H1 (cell line): ENCODE data around the gene DPP4. TPM values are rescaled to one million over a fixed set of nuclear protein-coding genes. Genes with fewer than 3 reads are reported as not detected.

ENCODE experiments used
- CTCF ChIA-PET: fragments of 300-600 bp; sonication (Branson Sonifier 250); formaldehyde crosslinking; loops from one replicate; lab custom pipeline; 2021; ENCODE audit not compliant: partially characterized antibody; lab: Charles Lee
- POLR2A ChIA-PET: fragments of 300-600 bp; sonication (Branson Sonifier 250); formaldehyde crosslinking; loops from one replicate; lab custom pipeline; 2021; ENCODE audit warnings: inconsistent platforms; ENCODE audit not compliant: partially characterized antibody; lab: Charles Lee
- DNase-seq, 2 experiments: peaks; one replicate each; pipeline versions ENCODE4 v3.0.0 to v3.0.0-alpha.2; 2010 to 2022; ENCODE audit warnings: low spot score in 2 of 2, low read depth in 1 of 2, mixed read lengths in 1 of 2
- FAIRE-seq: peaks from 2 replicates; lab custom pipeline; 2011; peaks lifted over from hg19 to GRCh38; lab: Jason Lieb, UNC
- H2AFZ ChIP-seq: 2 replicates; pipeline ENCODE4 v1.8.1; 2012; ENCODE audit warnings: low read length, inconsistent platforms
- H2AK5ac ChIP-seq: 2 replicates; pipeline ENCODE4 v1.6.1; 2013; ENCODE audit warnings: low read depth, low read length
- H2BK120ac ChIP-seq: replicated peaks from 2 replicates; pipeline ENCODE3; 2013; ENCODE audit warnings: low read depth, low read length, inconsistent platforms
- H2BK12ac ChIP-seq: 2 replicates; pipeline ENCODE4 v1.6.1; 2013; ENCODE audit warnings: low read depth, low read length
- H2BK15ac ChIP-seq: 2 replicates; pipeline ENCODE4 v1.6.1; 2013; ENCODE audit warnings: low read length
- H2BK20ac ChIP-seq: 2 replicates; pipeline ENCODE4 v1.6.1; 2013; ENCODE audit warnings: low read length
- H2BK5ac ChIP-seq: 2 replicates; pipeline ENCODE4 v1.6.1; 2013; ENCODE audit warnings: low read depth, low read length
- H3K14ac ChIP-seq: 2 replicates; pipeline ENCODE4 v1.6.1; 2013; ENCODE audit warnings: inconsistent platforms; ENCODE audit not compliant: insufficient read length
- H3K18ac ChIP-seq: 2 replicates; pipeline ENCODE4 v1.6.1; 2013; ENCODE audit warnings: low read length; ENCODE audit errors: extremely low read depth
- H3K23ac ChIP-seq: 2 replicates; pipeline ENCODE4 v1.6.1; 2013; ENCODE audit warnings: inconsistent platforms; ENCODE audit not compliant: insufficient read length
- H3K23me2 ChIP-seq: 2 replicates; pipeline ENCODE4 v1.6.1; 2013; ENCODE audit warnings: low read depth, low read length
- H3K27ac ChIP-seq: 2 replicates; pipeline ENCODE4 v1.6.1; 2011; ENCODE audit warnings: low read depth, low read length, inconsistent platforms
- H3K27me3 ChIP-seq, 4 experiments: replicated peaks in 1 of 4; 1 replicate in 1 of 4; 2 replicates in 3 of 4; pipeline versions ENCODE4 v1.6.1 to v1.8.1; 2011 to 2013; ENCODE audit warnings: low read length in 3 of 4, mild to moderate bottlenecking in 3 of 4, inconsistent platforms in 2 of 4, mixed read lengths in 2 of 4, moderate library complexity in 1 of 4; ENCODE audit not compliant: control insufficient read depth in 3 of 4, insufficient read depth in 3 of 4; ENCODE audit errors: extremely low read depth in 1 of 4
- H3K36me3 ChIP-seq, 4 experiments: 2 replicates each; pipeline versions ENCODE4 v1.6.1 to v1.8.1; 2011 to 2013; ENCODE audit warnings: mild to moderate bottlenecking in 4 of 4, low read length in 3 of 4, moderate library complexity in 2 of 4, control low read depth in 1 of 4, inconsistent platforms in 1 of 4; ENCODE audit not compliant: insufficient read depth in 4 of 4, control insufficient read depth in 2 of 4
- H3K4ac ChIP-seq: replicated peaks from 2 replicates; pipeline ENCODE3; 2013; ENCODE audit warnings: low read length, low read depth, mixed read lengths, inconsistent platforms; ENCODE audit not compliant: insufficient read length
- H3K4me1 ChIP-seq, 4 experiments: replicated peaks in 1 of 4; 1 replicate in 1 of 4; 2 replicates in 3 of 4; pipeline versions ENCODE4 v1.6.1 to v1.8.1; 2011 to 2013; ENCODE audit warnings: low read length in 3 of 4, inconsistent platforms in 2 of 4, mixed read lengths in 1 of 4; ENCODE audit not compliant: insufficient read depth in 4 of 4, control insufficient read depth in 3 of 4
- H3K4me2 ChIP-seq, 2 experiments: 2 replicates each; pipeline versions ENCODE4 v1.6.1 to v1.8.1; 2011 to 2013; ENCODE audit warnings: low read depth in 2 of 2, low read length in 2 of 2, control low read depth in 1 of 2, inconsistent platforms in 1 of 2, mild to moderate bottlenecking in 1 of 2; ENCODE audit not compliant: insufficient read depth in 1 of 2
- H3K4me3 ChIP-seq, 4 experiments: fragments of 200-600, 300-600 bp in 1 of 4; sonication (generic), shearing (Covaris generic), sonication (Bioruptor Twin) in 1 of 4; 2 replicates each; pipeline versions ENCODE4 v1.5.1 to v1.8.1; 2011 to 2016; ENCODE audit warnings: low read length in 4 of 4, low read depth in 3 of 4, control low read depth in 2 of 4, inconsistent platforms in 2 of 4, mild to moderate bottlenecking in 2 of 4, mixed read lengths in 1 of 4, moderate library complexity in 1 of 4; ENCODE audit not compliant: insufficient read depth in 2 of 4; ENCODE audit errors: extremely low read depth in 1 of 4
- H3K56ac ChIP-seq: replicated peaks from 2 replicates; pipeline ENCODE3; 2013; ENCODE audit warnings: low read depth, mild to moderate bottlenecking, mixed read lengths, low read length, inconsistent platforms; ENCODE audit not compliant: insufficient read length
- H3K79me1 ChIP-seq: 2 replicates; pipeline ENCODE4 v1.6.1; 2013; ENCODE audit warnings: low read depth, low read length, control low read depth
- H3K79me2 ChIP-seq, 2 experiments: 2 replicates each; pipeline versions ENCODE4 v1.6.1 to v1.8.1; 2012 to 2013; ENCODE audit warnings: low read length in 2 of 2, mild to moderate bottlenecking in 2 of 2, inconsistent platforms in 1 of 2; ENCODE audit not compliant: insufficient read depth in 2 of 2, control insufficient read depth in 1 of 2
- H3K9ac ChIP-seq, 4 experiments: replicated peaks in 1 of 4; 1 replicate in 1 of 4; 2 replicates in 3 of 4; pipeline versions ENCODE4 v1.6.1 to v1.8.1; 2011 to 2013; ENCODE audit warnings: low read depth in 3 of 4, low read length in 3 of 4, control low read depth in 2 of 4, mild to moderate bottlenecking in 2 of 4, moderate library complexity in 2 of 4, inconsistent platforms in 1 of 4; ENCODE audit errors: extremely low read depth in 1 of 4
- H3K9me3 ChIP-seq, 2 experiments: 2 replicates each; pipeline versions ENCODE4 v1.6.1 to v1.8.1; 2012 to 2013; ENCODE audit warnings: mild to moderate bottlenecking in 2 of 2, moderate library complexity in 2 of 2, control low read depth in 1 of 2, inconsistent platforms in 1 of 2, low read depth in 1 of 2, low read length in 1 of 2, mixed read lengths in 1 of 2; ENCODE audit not compliant: insufficient read depth in 2 of 2
- H4K20me1 ChIP-seq, 2 experiments: replicated peaks in 1 of 2; 2 replicates each; pipeline versions ENCODE3 to v1.8.1; 2011 to 2013; ENCODE audit warnings: inconsistent platforms in 2 of 2, low read length in 2 of 2, mild to moderate bottlenecking in 1 of 2; ENCODE audit not compliant: insufficient read depth in 2 of 2, control insufficient read depth in 1 of 2
- H4K5ac ChIP-seq: 2 replicates; pipeline ENCODE4 v1.6.1; 2013; ENCODE audit warnings: low read length, low read depth, mixed read lengths, inconsistent platforms; ENCODE audit not compliant: insufficient read length
- H4K8ac ChIP-seq: 2 replicates; pipeline ENCODE4 v1.8.0; 2013; ENCODE audit warnings: mild to moderate bottlenecking, moderate library complexity, low read length, inconsistent platforms; ENCODE audit not compliant: insufficient read depth; ENCODE audit errors: extremely low read depth
- H4K91ac ChIP-seq: replicated peaks from 2 replicates; pipeline ENCODE3; 2013; ENCODE audit warnings: low read length, mixed read lengths, inconsistent platforms; ENCODE audit not compliant: insufficient read length
- ATF3 ChIP-seq: IDR thresholded peaks from 2 replicates; pipeline ENCODE4 v1.6.1; 2011; ENCODE audit warnings: low read depth, mild to moderate bottlenecking, low read length; ENCODE audit not compliant: insufficient read depth
- CBX8 ChIP-seq: fragments of 300-800, 300-1000 bp; sonication (generic); IDR thresholded peaks from 2 replicates; pipeline ENCODE4 v1.7.1; 2016; ENCODE audit warnings: low read depth, low read length, borderline replicate concordance
- EP300 ChIP-seq, 2 experiments: IDR thresholded peaks; 1 replicate in 1 of 2; 2 replicates in 1 of 2; pipeline ENCODE4 v1.6.1; 2011 to 2012; ENCODE audit warnings: low read depth in 2 of 2, low read length in 2 of 2, mild to moderate bottlenecking in 2 of 2, borderline replicate concordance in 1 of 2, inconsistent platforms in 1 of 2, moderate library complexity in 1 of 2
- EZH2 ChIP-seq: fragments of 200-600 bp; sonication (generic); IDR thresholded peaks from 2 replicates; pipeline ENCODE4 v1.7.1; 2012; ENCODE audit warnings: low read depth, mild to moderate bottlenecking, moderate library complexity, low read length, inconsistent platforms; ENCODE audit not compliant: severe bottlenecking
- HDAC6 ChIP-seq: IDR thresholded peaks from one replicate; pipeline ENCODE4 v1.7.1; 2012; ENCODE audit warnings: low read depth, mild to moderate bottlenecking, inconsistent platforms, low read length, moderate library complexity
- KDM1A ChIP-seq: fragments of 200-600, 300-600 bp; sonication (generic); IDR thresholded peaks from 2 replicates; pipeline ENCODE4 v1.7.1; 2016; ENCODE audit warnings: mild to moderate bottlenecking, low read length, borderline replicate concordance
- PHF8 ChIP-seq: fragments of 200-600 bp; sonication (generic); conservative IDR thresholded peaks from 2 replicates; pipeline ENCODE4 v1.7.1; 2012; ENCODE audit warnings: low read depth, mild to moderate bottlenecking, inconsistent platforms, low read length, moderate library complexity
- POLR2AphosphoS5 ChIP-seq: IDR thresholded peaks from 2 replicates; pipeline ENCODE4 v1.6.1; 2011; ENCODE audit warnings: low read depth, low read length
- POU5F1 ChIP-seq: IDR thresholded peaks from 2 replicates; pipeline ENCODE4 v1.6.1; 2011; ENCODE audit warnings: low read depth, mild to moderate bottlenecking, low read length, moderate library complexity
- SUZ12 ChIP-seq: fragments of 200-600 bp; sonication (generic); IDR thresholded peaks from 2 replicates; pipeline ENCODE4 v1.6.1; 2012; ENCODE audit warnings: mild to moderate bottlenecking, inconsistent platforms, low read length, moderate library complexity, mixed read lengths
- WGBS, 2 experiments: shearing (Covaris generic) in 1 of 2; methylation state at CpG; one replicate each; pipeline versions ENCODE4 v1.1.6 to v1.1.7; 2013 to 2015; ENCODE audit warnings: low lambda C conversion rate in 2 of 2, mixed read lengths in 2 of 2, inconsistent platforms in 1 of 2, low coverage in 1 of 2, missing lambda C conversion rate in 1 of 2; ENCODE audit not compliant: insufficient replicate concordance in 2 of 2, insufficient coverage in 1 of 2, insufficient read length in 1 of 2; ENCODE audit errors: extremely low coverage in 1 of 2, missing lambda C conversion rate in 1 of 2; 5-methylcytosine and 5-hydroxymethylcytosine counted together
- polyA plus RNA-seq, 7 experiments: library from polyadenylated mRNA; depleted of rRNA in 3 of 7; stranded (reverse) in 5 of 7; unstranded in 2 of 7; fragments of >200 nt in 5 of 7; fragments of 200-250 nt in 2 of 7; gene quantifications; 1 replicate in 5 of 7; 2 replicates in 1 of 7; 4 replicates in 1 of 7; pipeline versions ENCODE4 v1.2.1 to v1.2.3, GENCODE V29; 2011 to 2013; ENCODE audit warnings: missing spikeins in 2 of 7, mixed read lengths in 2 of 7
- total RNA-seq: library from RNA; stranded (reverse); fragmentation: NEBNext Ultra II Directional; extraction: Animal tissue kit (Norgen Biotek cat#: 25700); gene quantifications from 2 replicates; pipeline ENCODE4 v1.2.1, GENCODE V29; 2021

Gene DPP4
- total and polyA plus RNA-seq, 2 of the 8 experiments (the other 6 are each of a cell fraction or from before 2014, with no cell fraction given) = 1.3 to 3.1 TPM

DNA sequence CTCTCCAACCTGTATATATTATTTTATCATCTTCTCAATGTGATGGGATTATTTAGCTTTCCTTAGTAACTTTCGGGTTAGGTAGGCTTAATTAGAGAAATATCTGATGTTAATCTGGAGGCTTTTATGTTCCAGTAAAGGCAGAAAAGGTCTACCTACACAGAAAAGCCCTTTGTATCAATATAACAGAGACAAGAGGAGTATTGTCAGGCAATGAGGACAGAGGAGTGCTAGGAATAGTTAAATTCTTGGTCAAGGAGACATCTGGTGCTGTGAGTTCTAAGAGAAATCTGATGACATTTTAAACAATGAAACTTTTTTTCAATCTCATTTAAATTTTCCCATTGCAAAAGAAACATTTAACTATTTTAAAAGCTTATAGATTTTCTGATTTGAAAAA is 36.1 kb downstream of the DPP4 start:
- no peak overlapping the region for H3K4ac ChIP-seq
- H4K20me1 ChIP-seq = no peaks in the 10 kb centered on the region
- TF ChIP-seq CBX8 = no peak
- no peak for TF ChIP-seq EZH2
- TF ChIP-seq KDM1A = no peak
- TF ChIP-seq POU5F1 = no peak
- no peak for TF ChIP-seq PHF8
- no peak for TF ChIP-seq SUZ12
- TF ChIP-seq ATF3 = no peak
- TF ChIP-seq HDAC6 = no peak
- no peak for TF ChIP-seq EP300 (IDR thresholded peaks at IDR 0.05; ENCODE audit: borderline replicate concordance in 1 of 2, low read depth in 2 of 2, low read length in 2 of 2)
- TF ChIP-seq POLR2AphosphoS5 = no peak
- no peaks in the 10 kb centered on the region for H3K23me2 ChIP-seq
- 45% methylated on average over 1 of the region's 1 CpG; no CpG with 5 or more reads in 1 of the 2 experiments for WGBS, 2 experiments
- no peak overlapping the region for H4K5ac ChIP-seq
- H2BK12ac ChIP-seq = no peak overlapping the region
- H3K9ac ChIP-seq = no peak overlapping the region
- ChIA-PET CTCF (no interaction called here), POLR2A (no interaction called here)
- DNase-seq (no peak), FAIRE-seq (no peak)
- H2AK5ac ChIP-seq = no peak overlapping the region
- H2BK15ac ChIP-seq = no peak overlapping the region
- no peak overlapping the region for H3K4me2 ChIP-seq
- H3K79me1 ChIP-seq = no peaks in the 10 kb centered on the region
- no peak overlapping the region for H2BK20ac ChIP-seq
- H4K91ac ChIP-seq = no peak overlapping the region
- no peak overlapping the region for H2AFZ ChIP-seq
- no peak overlapping the region for H3K23ac ChIP-seq
- H3K27ac ChIP-seq = no peak overlapping the region
- no peaks in the 10 kb centered on the region for H3K36me3 ChIP-seq
- H3K79me2 ChIP-seq = no peaks in the 10 kb centered on the region
- peak overlapping the region in 1 of 4 experiments; percentile 20; a peak in 1 of 8 replicates for H3K4me3 ChIP-seq
- H2BK120ac ChIP-seq = no peak overlapping the region
- no peak overlapping the region for H3K56ac ChIP-seq
- H3K18ac ChIP-seq = no peak overlapping the region; the same call in 1 of the 2 replicates
- no peaks in the 10 kb centered on the region for H3K27me3 ChIP-seq
- H3K4me1 ChIP-seq = peaks cover 0 to 7% (median 2%) of the 10 kb centered on the region in 4 experiments; a peak in 2 of 7 replicates
- H4K8ac ChIP-seq = no peak overlapping the region
- H2BK5ac ChIP-seq = no peak overlapping the region
- no peak overlapping the region for H3K14ac ChIP-seq
- H3K9me3 ChIP-seq = no peaks in the 10 kb centered on the region
